NCI-H187 (cell line): ENCODE results near the gene LYSMD4.

Source experiments
- DNase-seq, 2 experiments: peaks; one replicate each; lab custom pipeline; 2025; lab: John Stamatoyannopoulos, UW

Gene LYSMD4

GRCh38 chr15:99706557-99707303 is 26.5 kb downstream of the LYSMD4 start:
- DNase-seq = no peak

- DNase-seq = peak in 1 of 2 experiments; percentile 37
Measured at GRCh38 chr15:99704444-99704838, 28.8 kb downstream of the LYSMD4 start.

GRCh38 chr15:99703603-99704443 is 29.4 kb downstream of the LYSMD4 start:
- no peak for DNase-seq

GRCh38 chr15:99702895-99703602 is 30.2 kb downstream of the LYSMD4 start:
- no peak for DNase-seq

GRCh38 chr15:99696096-99696495 is 37.1 kb downstream of the LYSMD4 start:
- no peak for DNase-seq

GRCh38 chr15:99692825-99693224 is 40.4 kb downstream of the LYSMD4 start:
- no peak for DNase-seq

- DNase-seq = no peak
Measured at GRCh38 chr15:99686290-99686689, 46.9 kb downstream of the LYSMD4 start.

GRCh38 chr15:99683000-99683670 is 50.1 kb downstream of the LYSMD4 start:
- DNase-seq = no peak

GRCh38 chr15:99682455-99682854 is 50.8 kb downstream of the LYSMD4 start:
- DNase-seq = no peak

- DNase-seq = no peak
Measured at GRCh38 chr15:99681990-99682389, 51.2 kb downstream of the LYSMD4 start.

- no peak for DNase-seq
Measured at GRCh38 chr15:99680276-99680675, 53.0 kb downstream of the LYSMD4 start.

GRCh38 chr15:99677540-99678134 is 55.6 kb downstream of the LYSMD4 start:
- no peak for DNase-seq
